Stimulated activated CD4-positive, alpha-beta T cell treated with anti-CD3 and anti-CD28 coated beads, Interleukin-1b, Interleukin-23, amount 100 ng/mL, for 1 hour (primary cell): Measurements from ENCODE around the gene SNX21.
"Not testable (repeated sequence)": the region's sequence is repeated elsewhere in the genome, so short reads cannot be mapped to it uniquely, and the experiment has no call there.

Source experiments
- DNase-seq, 2 donors: peaks; one replicate each; pipeline ENCODE4 v3.0.0-alpha.2; 2020; ENCODE audit warnings: low read depth in 2 of 2

Gene SNX21

DNA sequence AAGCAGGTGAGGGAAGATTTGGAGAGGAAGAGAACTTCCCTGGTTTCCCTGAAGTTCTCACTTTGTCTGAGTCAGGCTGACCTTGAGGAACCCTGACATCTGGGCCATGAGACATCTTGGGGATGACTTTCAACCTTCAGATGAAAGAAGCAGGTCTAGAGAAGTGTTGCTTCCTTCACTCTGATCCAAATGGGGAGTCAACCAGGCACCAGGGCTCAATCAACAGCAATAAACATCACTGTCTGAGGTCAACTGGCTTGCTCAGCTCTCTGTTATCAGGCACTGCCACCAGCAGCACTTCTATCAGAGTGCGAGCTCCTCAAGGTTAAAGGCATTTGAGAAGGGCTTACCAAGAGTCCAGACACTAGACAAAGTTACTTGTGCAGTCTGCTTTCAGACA lies 17.3 kb downstream of the SNX21 start:
- DNase-seq: no peak

DNA sequence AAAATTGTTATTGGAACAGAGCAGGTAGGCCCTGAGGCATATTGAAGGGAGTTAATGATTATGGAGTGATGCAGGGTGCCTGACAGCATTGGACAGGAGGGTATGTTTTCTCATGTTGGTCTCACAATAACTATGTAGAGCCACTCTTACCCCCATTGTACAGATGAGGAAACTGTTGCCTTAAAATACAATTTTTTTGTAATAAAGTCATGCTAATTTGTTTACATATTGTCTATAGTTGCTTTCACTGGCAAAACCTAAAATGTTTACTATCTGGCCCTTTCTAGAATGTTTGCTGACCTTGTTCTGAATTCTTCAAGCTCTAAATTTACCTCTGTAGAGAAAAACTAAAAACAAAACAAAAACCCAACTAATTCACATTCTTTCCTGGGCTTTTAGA lies 17.9 kb downstream of the SNX21 start:
- no peak for DNase-seq

DNA sequence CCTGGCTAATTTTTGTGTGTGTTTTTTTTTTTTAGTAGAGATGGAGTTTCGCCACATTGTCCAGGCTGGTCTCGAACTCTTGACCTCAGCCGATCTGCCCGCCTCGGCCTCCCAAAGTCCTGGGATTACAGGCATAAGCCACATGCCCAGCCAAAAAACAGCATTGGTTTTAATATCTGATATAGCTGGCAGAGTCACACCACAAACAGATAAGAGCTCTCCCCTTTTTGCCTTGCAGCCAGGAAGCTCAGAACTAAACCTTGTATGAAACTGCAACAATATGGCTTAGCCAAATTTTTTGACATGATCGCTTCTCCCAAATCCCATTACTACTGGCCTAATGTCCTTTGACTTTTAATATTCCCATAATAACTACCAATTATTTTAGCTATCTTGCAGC lies 18.7 kb downstream of the SNX21 start:
- no peak for DNase-seq

DNA sequence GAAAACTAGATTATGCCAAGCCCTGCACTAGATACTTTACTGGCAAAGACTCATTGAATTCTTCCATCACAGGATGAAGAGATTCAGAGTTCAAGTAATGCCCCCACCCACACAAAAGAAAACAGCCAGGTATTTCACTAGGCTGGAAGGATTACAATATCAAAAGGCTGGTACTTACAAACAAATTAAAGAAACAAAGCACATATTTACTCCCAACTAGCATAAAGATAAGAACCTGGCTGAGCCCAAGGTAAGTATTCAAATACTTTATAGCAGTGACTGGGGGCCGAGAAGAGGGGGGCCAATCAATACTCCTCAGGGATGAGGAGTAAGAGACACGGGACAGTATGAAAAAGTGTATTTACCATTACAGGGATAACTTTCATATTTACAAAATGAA lies 19.9 kb downstream of the SNX21 start:
- DNase-seq: no peak

DNA sequence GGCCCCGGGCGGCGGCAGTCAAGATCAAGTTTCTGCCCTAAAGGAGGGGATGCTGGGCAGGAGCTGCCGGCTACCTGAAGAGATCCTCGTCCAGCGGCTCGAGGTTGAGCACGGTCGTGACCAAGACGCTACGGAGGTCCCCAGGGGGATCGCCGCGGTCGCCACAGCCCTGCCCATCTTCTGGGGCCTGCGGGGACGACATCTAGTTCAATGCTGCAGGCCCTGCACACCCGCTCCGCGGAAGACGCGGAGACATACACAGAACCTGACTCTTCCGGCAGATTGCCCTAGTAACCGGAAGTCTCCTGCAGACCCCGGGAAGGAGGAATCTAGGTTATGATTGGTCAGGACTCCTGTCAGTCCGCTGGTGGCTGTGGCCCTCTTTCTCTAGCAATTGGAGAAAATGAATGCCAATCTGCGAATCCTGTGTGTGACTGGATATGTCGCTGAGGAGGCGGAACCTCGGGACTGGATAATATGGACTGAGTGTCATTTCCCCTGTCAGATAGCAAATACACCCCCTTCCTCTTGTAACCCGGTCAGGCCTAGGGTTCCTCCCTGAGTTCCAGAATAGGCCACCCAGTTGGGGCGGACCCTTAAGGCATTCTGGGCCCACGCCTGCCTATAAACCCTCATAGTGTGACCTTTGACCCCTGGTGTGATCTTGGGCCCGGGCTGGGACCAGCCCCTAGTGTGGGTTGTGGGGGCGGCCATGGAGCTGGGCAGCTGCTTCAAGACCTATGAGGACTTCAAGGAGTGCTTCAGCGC lies 23.7 kb downstream of the SNX21 start, which contains the start of the genes ACOT8 and ZSWIM3:
ACOT8 (minus strand) TSS at position 279 of the 768 bp plus-strand sequence; CDS start at position 202, 77 bp downstream.
ZSWIM3 (plus strand) TSS at position 501 of the 768 bp plus-strand sequence; CDS start at position 713, 212 bp downstream.
- peak; percentile 69 to 88 for DNase-seq

DNA sequence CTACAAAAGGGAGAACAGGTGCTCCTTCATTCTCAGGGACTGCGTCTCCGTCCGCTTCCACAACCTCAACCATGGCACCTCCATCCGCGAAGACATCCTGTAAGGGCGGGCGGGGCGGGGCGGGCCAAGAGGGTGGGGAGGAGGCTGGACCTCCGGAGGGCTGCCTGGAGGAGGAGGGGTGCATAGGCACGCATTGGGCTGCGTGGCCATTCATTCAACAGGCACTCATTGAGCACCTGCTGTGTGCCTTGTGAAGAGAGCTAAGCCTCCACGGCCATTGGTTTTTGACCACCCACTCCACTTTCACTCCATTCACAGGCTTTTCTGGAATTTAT lies 24.2 kb downstream of the SNX21 start:
- no peak for DNase-seq

DNA sequence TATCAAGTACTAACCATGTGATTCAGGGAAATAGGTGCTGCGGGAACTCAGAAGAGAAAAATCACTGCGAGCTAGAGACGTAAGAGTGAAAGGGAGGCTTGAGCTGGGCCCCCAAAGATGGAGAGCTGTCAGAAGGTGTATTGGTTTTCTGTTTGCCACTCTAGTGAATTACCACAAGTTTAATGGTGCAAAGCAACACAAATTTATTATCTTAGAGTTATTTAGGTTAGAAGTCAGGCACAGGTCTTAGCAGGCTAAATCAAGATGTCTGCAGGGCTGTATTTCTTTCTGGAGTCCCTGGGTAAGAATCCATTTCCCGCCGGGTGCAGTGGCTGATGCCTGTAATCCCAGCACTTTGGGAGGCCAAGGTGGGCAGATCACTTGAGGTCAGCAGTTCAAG lies 26.3 kb downstream of the SNX21 start:
- DNase-seq: no peak

DNA sequence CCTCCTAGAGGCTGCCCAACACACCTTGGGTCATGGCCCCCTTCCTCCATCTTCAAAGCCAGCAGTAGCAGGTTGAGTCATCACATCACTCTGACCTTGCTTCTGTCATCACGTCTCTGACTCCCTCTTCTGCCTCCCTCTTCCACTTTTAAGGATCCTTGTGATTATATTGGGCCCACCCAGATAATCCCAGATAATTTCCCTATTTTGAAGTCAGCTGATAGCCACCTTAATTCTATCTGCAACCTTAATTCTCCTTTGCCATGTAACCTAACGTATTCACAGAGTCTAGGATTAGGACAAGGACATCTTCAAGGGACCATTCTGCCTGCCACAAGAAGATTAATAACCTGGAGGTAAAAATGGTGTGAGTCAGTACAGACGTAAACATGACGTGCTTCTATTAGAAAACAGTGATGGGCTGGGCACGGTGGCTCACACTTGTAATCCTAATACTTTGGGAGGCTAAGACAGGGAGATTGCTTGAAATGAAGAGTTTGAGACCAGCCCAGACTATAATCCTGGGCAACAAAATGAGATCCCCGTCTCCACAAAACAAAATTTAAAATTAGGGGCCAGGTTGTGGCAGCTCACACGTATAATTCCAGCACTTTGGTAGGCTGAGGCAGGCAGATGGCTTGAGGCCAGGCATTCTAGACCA lies 27.1 kb downstream of the SNX21 start:
- no peak for DNase-seq

DNA sequence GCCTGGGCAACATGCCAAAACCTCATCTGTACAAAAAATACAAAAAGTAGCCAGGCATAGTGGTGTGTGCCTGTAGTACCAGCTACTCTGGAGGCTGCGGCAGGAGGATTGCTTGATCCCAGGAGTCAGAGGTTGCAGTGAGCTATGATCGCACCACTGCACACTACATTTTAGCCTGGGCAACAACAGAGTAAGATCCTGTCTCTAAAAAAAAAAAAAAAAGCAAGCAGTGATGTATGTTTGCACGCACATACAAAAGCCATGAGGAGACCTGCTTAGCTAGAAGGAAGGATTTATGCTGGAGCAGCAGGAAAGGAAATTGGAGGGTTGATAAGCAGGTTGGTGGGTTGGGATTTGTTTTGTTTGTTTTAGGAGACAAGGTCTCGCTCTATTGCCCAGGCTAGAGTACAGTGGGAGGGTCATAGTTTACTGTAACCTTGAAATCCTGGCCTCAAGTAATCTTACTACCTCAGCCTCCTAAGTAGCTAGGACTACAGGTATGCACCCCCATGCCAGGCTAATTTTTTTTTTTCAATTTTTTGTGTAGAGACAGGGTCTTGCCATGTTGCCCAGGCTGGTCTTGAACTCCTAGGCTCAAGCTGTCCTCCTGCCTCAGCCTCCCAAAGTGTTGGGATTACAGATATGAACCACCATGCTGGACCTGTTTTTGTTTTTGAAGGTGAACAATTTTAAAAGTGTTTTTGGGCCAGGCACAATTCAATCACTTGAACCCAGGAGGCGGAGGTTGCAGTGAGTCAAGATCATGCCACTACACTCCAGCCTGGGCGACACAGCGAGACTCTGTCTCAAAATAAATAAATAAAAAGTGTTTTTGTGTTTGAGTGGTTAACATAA lies 27.8 kb downstream of the SNX21 start:
- no peak for DNase-seq

DNA sequence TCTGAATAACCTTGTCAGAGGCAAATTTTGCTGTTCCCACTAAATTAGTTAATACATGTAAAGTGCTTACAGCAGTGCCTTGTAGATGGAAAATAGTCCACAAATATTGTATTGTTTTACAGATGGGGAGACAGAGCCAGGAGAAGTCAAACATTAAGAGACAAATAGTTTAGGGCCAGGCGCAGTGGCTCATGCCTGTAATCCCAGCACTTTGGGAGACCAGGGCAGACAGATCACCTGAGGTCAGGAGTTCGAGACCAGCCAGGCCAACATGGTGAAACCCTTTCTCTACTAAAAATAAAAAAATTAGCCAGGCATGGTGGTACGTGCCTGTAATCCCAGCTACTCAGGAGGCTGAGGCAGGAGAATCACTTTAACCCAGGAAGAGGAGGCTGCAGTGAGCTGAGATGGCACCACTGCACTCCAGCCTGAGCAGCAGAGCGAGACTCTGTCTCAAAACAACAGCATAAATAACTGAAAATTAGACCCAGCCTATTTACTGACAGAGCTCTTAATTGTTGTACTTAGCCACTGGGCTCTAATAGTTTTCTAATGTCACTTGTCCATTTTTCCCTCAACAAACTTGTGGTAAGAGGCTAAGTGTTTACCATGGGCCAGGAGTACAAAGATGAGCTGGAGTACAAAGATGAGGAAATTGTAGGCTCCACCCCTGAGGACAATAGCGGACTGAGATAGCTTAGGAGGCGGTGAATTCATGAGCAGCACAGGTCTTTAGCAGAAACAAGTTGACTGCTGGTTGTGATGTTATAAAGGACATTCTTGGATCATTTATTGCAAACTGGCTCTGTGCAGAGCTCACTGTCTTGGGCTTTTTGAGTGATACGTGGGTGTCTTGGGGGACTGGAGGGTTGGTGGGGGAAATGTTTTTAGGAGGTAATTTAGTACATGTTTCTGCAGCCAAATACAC lies 30.2 kb downstream of the SNX21 start:
- DNase-seq: no peak

DNA sequence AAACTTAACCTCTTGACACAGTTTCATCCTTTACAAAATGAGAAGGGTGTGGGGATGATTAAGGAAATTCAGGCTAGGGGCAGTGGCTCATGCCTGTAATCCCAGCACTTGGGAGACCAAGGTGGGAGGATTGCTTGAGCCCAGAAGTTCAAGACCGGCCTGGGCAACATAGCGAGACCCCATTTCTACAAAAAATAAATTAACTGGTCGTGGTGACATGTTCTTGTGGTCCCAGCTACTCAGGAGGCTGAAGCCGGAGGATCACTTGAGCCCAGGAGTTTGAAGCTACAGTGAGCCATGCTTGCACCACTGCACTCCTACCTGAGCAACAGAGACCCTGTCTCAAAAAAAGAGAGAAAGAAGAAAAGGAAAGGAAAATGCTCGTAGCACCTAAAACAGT lies 32.9 kb downstream of the SNX21 start:
- DNase-seq: no peak

DNA sequence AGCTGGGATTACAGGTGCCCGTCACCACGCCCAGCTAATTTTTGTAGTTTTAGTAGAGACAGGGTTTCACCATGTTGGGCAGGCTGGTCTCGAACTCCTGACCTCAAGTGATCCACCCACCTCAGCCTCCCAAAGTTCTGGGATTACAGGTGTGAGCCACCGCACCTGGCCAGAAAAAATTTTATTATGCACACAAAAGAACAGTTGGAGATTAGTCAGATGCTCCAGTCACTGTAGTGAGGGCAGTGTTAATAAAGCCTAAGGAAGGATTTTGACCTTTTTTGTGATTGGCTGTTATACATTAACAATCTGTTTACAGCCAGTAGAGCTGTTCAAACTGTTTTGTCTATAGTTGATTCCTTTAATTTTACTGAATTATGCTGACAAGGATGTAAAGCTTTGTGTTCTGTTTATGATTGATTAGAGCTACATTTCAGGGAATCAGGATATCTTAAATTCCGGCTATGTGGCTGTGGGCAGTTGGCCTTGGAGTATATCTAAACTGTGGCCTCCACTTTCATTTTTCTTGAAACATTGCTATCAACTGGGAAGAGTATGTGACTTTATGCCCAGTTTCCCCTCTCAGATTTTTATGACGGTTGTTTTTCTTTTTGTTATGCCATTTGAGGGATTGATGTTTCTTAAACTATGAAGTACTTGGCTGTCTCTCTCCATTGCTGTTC lies 33.7 kb downstream of the SNX21 start:
- DNase-seq: no peak

DNA sequence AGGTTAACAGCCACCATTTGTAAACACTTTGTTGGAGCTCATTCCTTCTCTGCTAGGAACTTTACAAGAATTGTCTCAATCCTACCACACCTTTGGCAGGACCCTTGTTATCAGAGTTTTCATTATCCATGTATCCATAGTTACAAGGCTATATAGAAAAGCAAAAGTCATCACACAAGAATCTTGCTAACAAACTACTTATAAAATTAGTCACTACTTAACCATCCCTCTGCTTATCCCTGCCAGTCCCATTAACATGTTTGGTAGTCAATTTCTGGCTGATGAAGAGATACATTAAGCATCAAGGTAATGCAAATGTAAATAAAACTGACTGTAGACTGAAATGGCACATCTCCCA lies 34.2 kb downstream of the SNX21 start:
- no peak for DNase-seq

DNA sequence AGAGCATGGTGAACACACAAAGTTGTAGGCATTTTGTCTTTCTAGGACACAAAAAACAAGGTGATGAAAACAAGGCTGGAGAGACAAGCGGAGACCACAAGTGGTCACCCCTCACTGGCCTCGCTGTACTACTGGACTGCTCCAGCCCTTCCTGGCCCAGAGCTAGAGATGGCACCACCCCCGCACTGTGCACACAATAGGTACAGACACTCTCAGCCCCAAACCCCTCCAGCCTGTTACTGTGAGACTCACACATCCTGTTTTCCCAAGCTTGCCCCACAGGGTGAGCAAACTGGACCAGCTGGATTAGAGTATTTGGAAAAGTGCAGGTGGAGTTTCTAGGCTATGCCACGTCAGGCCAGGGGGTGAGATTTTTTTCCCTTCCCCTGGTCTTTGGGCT lies 39.0 kb downstream of the SNX21 start:
- no peak for DNase-seq

DNA sequence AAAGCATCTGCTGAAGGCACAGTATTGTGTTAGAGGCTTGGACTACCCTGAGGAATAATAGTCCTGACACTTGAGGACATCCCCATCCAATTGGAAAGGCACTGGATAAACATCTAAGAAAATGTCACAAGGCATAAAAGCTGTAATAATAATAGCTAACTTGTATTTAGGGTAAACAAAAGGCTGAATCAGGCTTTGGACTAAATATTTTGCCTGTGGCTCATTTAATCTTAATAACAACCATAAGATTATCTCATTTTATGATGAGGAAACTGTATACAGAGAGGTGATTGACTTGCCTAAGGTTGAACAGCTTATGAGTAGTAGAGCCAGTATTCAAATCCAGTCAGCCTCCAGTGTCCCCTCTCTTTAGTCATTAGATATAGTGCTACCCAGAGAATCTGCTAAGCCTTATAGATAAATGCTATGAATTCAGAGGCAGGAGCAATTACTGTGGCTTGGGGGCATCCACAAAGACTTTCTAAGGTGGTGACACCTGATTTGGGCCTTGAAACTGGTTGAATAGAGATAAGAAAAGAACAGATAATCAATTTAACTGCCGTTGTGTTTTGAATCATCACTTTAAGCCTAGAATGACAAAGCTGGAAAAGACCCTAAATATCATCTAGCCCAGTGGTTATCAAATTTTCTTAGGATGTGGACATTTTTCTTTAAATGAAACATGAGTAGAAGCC lies 40.0 kb downstream of the SNX21 start:
- no peak for DNase-seq

DNA sequence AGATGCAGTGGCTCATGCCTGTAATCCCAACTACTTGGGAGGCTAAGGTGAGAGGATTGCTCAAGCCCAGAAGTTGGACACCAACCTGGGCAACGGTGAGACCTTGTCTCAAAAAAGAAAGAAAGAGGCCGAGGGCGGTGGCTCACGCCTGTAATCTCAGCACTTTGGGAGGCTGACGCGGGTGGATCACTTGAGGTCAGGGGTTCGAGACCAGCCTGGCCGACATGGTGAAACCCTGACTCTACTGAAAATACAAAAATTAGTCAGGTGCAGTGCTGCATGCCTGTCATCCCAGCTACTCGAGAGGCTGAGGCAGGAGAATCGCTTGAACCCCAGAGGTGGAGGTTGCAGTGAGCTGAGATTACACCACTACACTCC lies 40.5 kb downstream of the SNX21 start:
- DNase-seq: not testable (repeated sequence)

DNA sequence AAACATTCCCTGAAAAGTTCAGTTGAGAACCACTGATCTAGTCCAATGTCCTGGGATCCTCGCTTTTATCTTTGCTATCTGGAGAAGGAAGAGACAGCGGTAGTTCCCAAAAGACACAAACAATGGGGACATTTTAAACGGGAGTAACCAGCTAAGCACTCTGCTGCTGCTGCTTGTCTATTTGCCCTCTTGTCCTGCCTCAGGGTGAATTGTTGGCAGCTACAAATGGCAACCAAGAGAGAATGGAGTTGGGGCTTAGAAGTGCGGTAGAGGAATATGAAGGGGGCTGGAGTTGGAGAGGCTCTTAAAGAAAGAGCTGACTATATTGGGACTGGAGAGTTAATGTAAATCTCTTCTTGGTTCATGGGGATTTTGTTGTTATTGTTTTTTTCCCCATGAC lies 41.0 kb downstream of the SNX21 start:
- no peak for DNase-seq

DNA sequence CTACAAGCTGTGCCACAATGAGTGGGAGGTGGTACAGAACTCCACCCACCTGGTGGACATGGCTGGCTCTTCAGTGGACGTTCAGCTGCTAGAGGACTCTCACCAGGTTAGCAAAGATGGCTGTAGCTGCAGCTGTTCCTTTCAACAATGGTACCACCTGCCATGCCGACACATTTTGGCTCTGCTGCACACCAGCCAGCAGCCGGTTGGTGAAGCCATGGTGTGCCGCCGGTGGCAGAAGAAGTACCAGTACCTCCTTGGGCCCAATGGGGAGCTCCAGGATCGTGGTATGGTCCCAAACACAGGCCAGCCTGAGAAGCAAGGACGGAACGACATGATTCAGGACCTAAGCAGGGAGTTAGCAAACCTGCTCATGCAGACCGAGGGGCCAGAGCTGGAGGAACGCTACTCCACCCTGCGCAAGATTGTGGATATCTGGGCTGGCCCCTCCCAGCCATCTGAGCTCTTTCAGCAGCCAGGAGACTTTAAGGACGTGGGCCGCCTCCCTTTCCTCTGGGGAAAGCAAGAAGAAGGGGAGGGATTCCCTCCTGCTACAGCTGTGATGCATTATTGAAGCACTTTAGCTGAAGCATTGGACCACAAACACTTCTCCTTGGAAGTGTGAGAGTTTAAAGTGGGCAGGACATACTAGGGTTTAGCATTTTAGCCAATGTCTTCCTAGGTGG lies 44.6 kb downstream of the SNX21 start:
- DNase-seq: no peak

DNA sequence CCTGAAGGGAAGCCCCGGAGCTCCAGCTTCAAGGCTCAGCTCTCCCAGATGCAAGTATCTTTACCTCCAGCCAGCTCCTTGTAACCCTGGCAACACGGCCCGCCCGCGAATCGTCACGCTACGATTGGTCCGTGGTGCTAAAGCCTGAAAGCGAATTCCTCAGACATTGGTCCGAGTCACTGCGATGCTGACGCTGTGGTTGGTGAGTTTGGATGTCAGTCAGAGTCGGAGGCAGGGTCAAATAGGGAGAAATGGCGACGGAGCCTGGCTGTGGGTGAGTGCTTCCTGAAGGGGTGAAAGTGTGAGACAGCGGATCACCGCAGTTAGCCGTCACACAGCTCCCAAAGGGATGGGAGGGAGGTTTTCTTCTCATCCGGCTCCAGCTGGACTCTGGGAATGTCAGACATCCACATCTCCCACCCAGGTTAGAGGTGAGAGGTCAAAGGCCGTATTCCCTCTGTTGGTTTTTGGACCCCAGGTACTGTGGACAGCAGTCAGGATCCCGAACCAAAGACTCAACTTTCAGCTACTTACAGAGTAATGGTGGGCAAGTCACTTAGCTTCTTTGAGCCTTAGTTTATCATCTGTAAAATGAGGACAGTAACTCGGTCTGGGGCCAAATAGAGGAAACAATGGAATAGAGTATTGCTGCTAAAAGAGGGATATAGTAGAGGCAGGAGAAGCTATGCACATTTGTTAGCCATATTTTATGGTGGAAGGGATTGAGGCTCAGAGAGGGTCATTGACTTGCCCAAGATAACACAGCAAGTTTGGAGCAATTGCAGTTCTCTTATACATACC lies 47.6 kb downstream of the SNX21 start, which contains the start of gene ZSWIM1:
ZSWIM1 (plus strand) TSS at position 240 of the 801 bp plus-strand sequence. CDS start 1,366 bp downstream, outside the sequence.
- DNase-seq: peak; percentile 97 to 98
